Osteocyte (in vitro differentiated cells): ENCODE results near the gene HS2ST1. TPM values are rescaled to one million over a fixed set of nuclear protein-coding genes. Genes with fewer than 3 reads are reported as not detected.

Experiments
- DNase-seq: peaks from one replicate; pipeline ENCODE4 v3.0.0; 2021; ENCODE audit warnings: mixed read lengths; ENCODE audit not compliant: unreplicated experiment; ENCODE audit errors: extremely low spot score
- H3K27ac Mint-ChIP-seq: one replicate; pipeline ENCODE4 v1.8.0; 2021; ENCODE audit warnings: mild to moderate bottlenecking, mixed read lengths; ENCODE audit not compliant: unreplicated experiment
- H3K27me3 Mint-ChIP-seq: one replicate; pipeline ENCODE4 v1.8.0; 2021; ENCODE audit warnings: mixed read lengths; ENCODE audit not compliant: unreplicated experiment
- H3K36me3 Mint-ChIP-seq: one replicate; pipeline ENCODE4 v1.8.0; 2021; ENCODE audit warnings: mixed read lengths; ENCODE audit not compliant: unreplicated experiment
- H3K4me1 Mint-ChIP-seq: one replicate; pipeline ENCODE4 v1.8.0; 2021; ENCODE audit warnings: mixed read lengths; ENCODE audit not compliant: unreplicated experiment
- H3K4me3 Mint-ChIP-seq: one replicate; pipeline ENCODE4 v1.8.0; 2021; ENCODE audit warnings: mild to moderate bottlenecking, moderate library complexity, mixed read lengths; ENCODE audit not compliant: unreplicated experiment
- H3K9me3 Mint-ChIP-seq: one replicate; pipeline ENCODE4 v1.8.0; 2021; ENCODE audit warnings: mixed read lengths; ENCODE audit not compliant: unreplicated experiment
- CTCF ChIP-seq: fragments of 200-600 bp; sonication (generic); IDR thresholded peaks from 2 replicates; pipeline ENCODE4 v1.5.0; 2021; ENCODE audit warnings: antibody characterized with exemption, mild to moderate bottlenecking, moderate library complexity
- total RNA-seq: library from RNA; stranded (reverse); gene quantifications from 2 replicates; pipeline ENCODE4 v1.2.1, GENCODE V29; 2021

The HS2ST1 gene
- total RNA-seq, 1 donor from 2014 or later = 26.8 TPM

GRCh38 chr1:87034351-87034750 is 119.9 kb downstream of the HS2ST1 start:
- no peak overlapping the region for H3K27ac Mint-ChIP-seq
- no peaks in the 10 kb centered on the region for H3K4me1 Mint-ChIP-seq
- H3K27me3 Mint-ChIP-seq = no peaks in the 10 kb centered on the region
- no peak overlapping the region for H3K4me3 Mint-ChIP-seq
- no peaks in the 10 kb centered on the region for H3K36me3 Mint-ChIP-seq
- peaks cover 4% of the 10 kb centered on the region for H3K9me3 Mint-ChIP-seq
- no peak for TF ChIP-seq CTCF
- DNase-seq = no peak

GRCh38 chr1:87039096-87039495 is 124.7 kb downstream of the HS2ST1 start:
- Mint-ChIP-seq H3K4me3 (no peak overlapping the region), H3K27me3 (no peaks in the 10 kb centered on the region), H3K4me1 (no peaks in the 10 kb centered on the region), H3K9me3 (no peaks in the 10 kb centered on the region), H3K27ac (no peak overlapping the region), H3K36me3 (no peaks in the 10 kb centered on the region)
- TF ChIP-seq CTCF = no peak
- no peak for DNase-seq

GRCh38 chr1:87042111-87042811 is 127.8 kb downstream of the HS2ST1 start:
- Mint-ChIP-seq H3K4me3 (no peak overlapping the region), H3K4me1 (no peaks in the 10 kb centered on the region), H3K27ac (no peak overlapping the region), H3K36me3 (no peaks in the 10 kb centered on the region), H3K27me3 (no peaks in the 10 kb centered on the region), H3K9me3 (peaks cover 4% of the 10 kb centered on the region)
- DNase-seq = no peak
- TF ChIP-seq CTCF = no peak

GRCh38 chr1:87044424-87044823 is 130.0 kb downstream of the HS2ST1 start:
- H3K4me1 Mint-ChIP-seq = no peaks in the 10 kb centered on the region
- no peak overlapping the region for H3K4me3 Mint-ChIP-seq
- peaks cover 16% of the 10 kb centered on the region for H3K9me3 Mint-ChIP-seq
- no peak for DNase-seq
- no peaks in the 10 kb centered on the region for H3K36me3 Mint-ChIP-seq
- H3K27ac Mint-ChIP-seq = no peak overlapping the region
- TF ChIP-seq CTCF = no peak
- H3K27me3 Mint-ChIP-seq = no peaks in the 10 kb centered on the region

GRCh38 chr1:87044840-87045239 is 130.4 kb downstream of the HS2ST1 start:
- H3K36me3 Mint-ChIP-seq = no peaks in the 10 kb centered on the region
- H3K4me3 Mint-ChIP-seq = no peak overlapping the region
- no peak overlapping the region for H3K27ac Mint-ChIP-seq
- H3K4me1 Mint-ChIP-seq = no peaks in the 10 kb centered on the region
- no peaks in the 10 kb centered on the region for H3K27me3 Mint-ChIP-seq
- TF ChIP-seq CTCF = no peak
- DNase-seq = no peak
- peaks cover 16% of the 10 kb centered on the region for H3K9me3 Mint-ChIP-seq
